ENCODE results near the gene ZNF654. TPM values are rescaled to one million over a fixed set of nuclear protein-coding genes. Genes with fewer than 3 reads are reported as not detected.

The ZNF654 gene
- total and polyA plus RNA-seq, 2 donors (not counting 1 experiment from before 2014, with no cell fraction given) = 4.0 to 19.5 TPM

GRCh38 chr3:88123526-88123925 lies 64.5 kb downstream of the ZNF654 start:
- Mint-ChIP-seq H3K9me3 (ENCODE audit: insufficient read depth) (no peaks in the 10 kb centered on the region), H3K4me3 (no peak overlapping the region), H3K27me3 (no peaks in the 10 kb centered on the region), H3K27ac (no peak overlapping the region), H3K4me1 (peaks cover 3% of the 10 kb centered on the region)
- ChIA-PET POLR2A (interaction anchor here (0.7 kb wide), 1 partner anchor 10 kb away, joined by 3 read pairs; no protein-coding TSS in a partner anchor), CTCF (interaction anchor here (1.1 to 2.6 kb wide), 2 partner anchors 10 to 772 kb away, joined by 3 to 24 read pairs; no protein-coding TSS in a partner anchor)
- Histone ChIP-seq H3K79me2 (ENCODE audit: control insufficient read depth, insufficient read depth, low read length) (peaks cover 6% of the 10 kb centered on the region), H3K27ac (ENCODE audit: low read length in 2 of 2) (no peak overlapping the region), H3K36me3 (replicated peaks in 1 of 2; ENCODE audit: control extremely low read depth in 1 of 2, control insufficient read depth in 1 of 2, extremely low read depth in 1 of 2, insufficient read depth in 2 of 2, low read length in 1 of 2) (peaks cover 3 to 4% of the 10 kb centered on the region in 2 experiments), H3K27me3 (replicated peaks in 1 of 4; ENCODE audit: control extremely low read depth in 1 of 4, control insufficient read depth in 3 of 4, insufficient read depth in 4 of 4, low read length in 3 of 4) (no peaks in the 10 kb centered on the region), H3K4me1 (ENCODE audit: control insufficient read depth in 2 of 2, insufficient read depth in 2 of 2, low read length in 2 of 2) (no peaks in the 10 kb centered on the region), H3K9me3 (ENCODE audit: control extremely low read depth in 1 of 3, control insufficient read depth in 2 of 3, insufficient read depth in 1 of 3, low read length in 2 of 3) (no peaks in the 10 kb centered on the region), H3K4me2 (replicated peaks; ENCODE audit: low read depth, low read length, poor library complexity, severe bottlenecking) (no peak overlapping the region), H3K9ac (ENCODE audit: low read length) (no peak overlapping the region), H2AFZ (ENCODE audit: insufficient read depth, low read depth, low read length, poor library complexity, severe bottlenecking) (no peak overlapping the region), H3K4me3 (ENCODE audit: control extremely low read depth in 1 of 5, extremely low read depth in 1 of 5, insufficient read depth in 1 of 5, low read depth in 2 of 5, low read length in 4 of 5) (no peak overlapping the region), H4K20me1 (ENCODE audit: control insufficient read depth, insufficient read depth, low read length, poor library complexity, severe bottlenecking) (peaks cover 12% of the 10 kb centered on the region)
- no peak for TF ChIP-seq EZH2 (IDR thresholded peaks at IDR 0.05; ENCODE audit: borderline replicate concordance, insufficient read depth, low read depth, low read length, poor library complexity, severe bottlenecking)
- TF ChIP-seq CTCF (IDR thresholded peaks at IDR 0.05) = no peak
- DNase-seq = no peak
- WGBS (ENCODE audit: insufficient coverage) = no CpG with 5 or more reads among the region's 1 CpG
- ATAC-seq (ENCODE audit: low read depth) = no peak
- intact Hi-C loops (cut with micrococcal nuclease) = no loop called here

GRCh38 chr3:88131695-88132094 lies 72.6 kb downstream of the ZNF654 start:
- H3K4me1 ChIP-seq (ENCODE audit: control insufficient read depth in 2 of 2, insufficient read depth in 2 of 2, low read length in 2 of 2) = no peaks in the 10 kb centered on the region
- H3K4me2 ChIP-seq (replicated peaks; ENCODE audit: low read depth, low read length, poor library complexity, severe bottlenecking) = no peak overlapping the region
- no peak for ATAC-seq (ENCODE audit: low read depth)
- H3K27ac ChIP-seq (ENCODE audit: low read length in 2 of 2) = no peak overlapping the region
- no peaks in the 10 kb centered on the region for H3K27me3 ChIP-seq (replicated peaks in 1 of 4; ENCODE audit: control extremely low read depth in 1 of 4, control insufficient read depth in 3 of 4, insufficient read depth in 4 of 4, low read length in 3 of 4)
- H3K9me3 ChIP-seq (ENCODE audit: control extremely low read depth in 1 of 3, control insufficient read depth in 2 of 3, insufficient read depth in 1 of 3, low read length in 2 of 3) = no peaks in the 10 kb centered on the region
- no peak for DNase-seq
- peaks cover 3% of the 10 kb centered on the region for H4K20me1 ChIP-seq (ENCODE audit: control insufficient read depth, insufficient read depth, low read length, poor library complexity, severe bottlenecking)
- no peaks in the 10 kb centered on the region for H3K79me2 ChIP-seq (ENCODE audit: control insufficient read depth, insufficient read depth, low read length)
- no peaks in the 10 kb centered on the region for H3K4me1 Mint-ChIP-seq
- H2AFZ ChIP-seq (ENCODE audit: insufficient read depth, low read depth, low read length, poor library complexity, severe bottlenecking) = no peak overlapping the region
- H3K4me3 Mint-ChIP-seq = no peak overlapping the region
- ChIA-PET CTCF (interaction anchor here (1.0 to 1.6 kb wide), 2 partner anchors 19 kb away, joined by 3 to 7 read pairs; no protein-coding TSS in a partner anchor), POLR2A (no interaction called here)
- no peak for TF ChIP-seq CTCF (IDR thresholded peaks at IDR 0.05)
- TF ChIP-seq EZH2 (IDR thresholded peaks at IDR 0.05; ENCODE audit: borderline replicate concordance, insufficient read depth, low read depth, low read length, poor library complexity, severe bottlenecking) = no peak
- no peak overlapping the region for H3K4me3 ChIP-seq (ENCODE audit: control extremely low read depth in 1 of 5, extremely low read depth in 1 of 5, insufficient read depth in 1 of 5, low read depth in 2 of 5, low read length in 4 of 5)
- intact Hi-C loops (cut with micrococcal nuclease) = no loop called here
- no CpG with 5 or more reads among the region's 1 CpG for whole genome bisulfite sequencing (ENCODE audit: insufficient coverage)
- no peak overlapping the region for H3K9ac ChIP-seq (ENCODE audit: low read length)
- H3K9me3 Mint-ChIP-seq (ENCODE audit: insufficient read depth) = no peaks in the 10 kb centered on the region
- peaks cover 15 to 16% of the 10 kb centered on the region in 2 experiments for H3K36me3 ChIP-seq (replicated peaks in 1 of 2; ENCODE audit: control extremely low read depth in 1 of 2, control insufficient read depth in 1 of 2, extremely low read depth in 1 of 2, insufficient read depth in 2 of 2, low read length in 1 of 2)
- no peak overlapping the region for H3K27ac Mint-ChIP-seq
- H3K27me3 Mint-ChIP-seq = no peaks in the 10 kb centered on the region
